ENCODE data around the gene RASGEF1B. TPM values are rescaled to one million over a fixed set of nuclear protein-coding genes. Genes with fewer than 3 reads are reported as not detected.

RASGEF1B gene
- total RNA-seq, 2 experiments from 2014 or later: 5.7 to 12.6 TPM

DNA sequence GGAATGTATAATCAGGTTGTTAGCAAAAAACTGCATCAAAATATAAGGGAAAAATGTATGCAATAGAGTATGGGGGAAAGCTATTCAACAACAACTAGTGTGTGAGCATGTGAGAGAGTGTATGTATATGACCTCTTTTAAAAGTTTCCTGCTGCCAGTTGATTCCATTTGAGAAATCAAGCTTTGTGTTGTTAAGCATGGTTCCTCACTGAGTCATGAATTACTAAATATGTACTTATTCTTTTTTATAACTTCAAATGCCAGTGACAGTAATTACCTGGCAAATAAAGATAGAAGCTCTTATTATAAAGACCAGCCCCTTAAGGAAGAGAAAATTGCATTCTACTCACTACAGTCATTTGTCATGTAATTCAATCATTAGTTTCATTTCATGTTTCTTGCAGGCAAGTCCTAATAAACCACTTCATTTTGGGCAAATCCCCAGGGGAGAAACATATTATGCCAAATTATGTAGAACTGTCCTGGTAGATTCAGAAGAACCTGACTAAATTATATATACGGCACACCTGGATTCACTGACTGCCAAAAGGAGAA is 19.2 kb downstream of the RASGEF1B start:
- Histone ChIP-seq H3K36me3 (ENCODE audit: insufficient read depth, low read length) (peaks cover 69% of the 10 kb centered on the region), H3K27ac (ENCODE audit: low read depth, low read length, poor library complexity, severe bottlenecking) (no peak overlapping the region), H3K4me1 (ENCODE audit: insufficient read depth, low read length, poor library complexity, severe bottlenecking) (no peaks in the 10 kb centered on the region), H3K79me2 (ENCODE audit: insufficient read depth, low read depth, low read length) (no peaks in the 10 kb centered on the region), H4K20me1 (ENCODE audit: insufficient read depth, low read length) (no peaks in the 10 kb centered on the region; the same call in 1 of the 2 replicates), H3K4me2 (ENCODE audit: low read length) (no peak overlapping the region), H3K9me2 (ENCODE audit: insufficient read depth, low read length) (no peaks in the 10 kb centered on the region), H3K9me3 (ENCODE audit: low read length) (no peaks in the 10 kb centered on the region), H2AFZ (ENCODE audit: low read length) (no peak overlapping the region), H3K4me3 (ENCODE audit: low read depth, low read length, poor library complexity, severe bottlenecking) (no peak overlapping the region)
- intact Hi-C loops (cut with micrococcal nuclease; ENCODE audit: unreplicated experiment): loop anchor here (10.0 kb wide), 1 partner anchor 642 kb away; no protein-coding TSS in a partner anchor
- CTCF ChIA-PET (ENCODE audit: unreplicated experiment): no interaction called here
- TF ChIP-seq EZH2phosphoT487 (IDR thresholded peaks at IDR 0.05; ENCODE audit: borderline replicate concordance, low read depth, low read length): no peak
- TF ChIP-seq, protein P1, sequence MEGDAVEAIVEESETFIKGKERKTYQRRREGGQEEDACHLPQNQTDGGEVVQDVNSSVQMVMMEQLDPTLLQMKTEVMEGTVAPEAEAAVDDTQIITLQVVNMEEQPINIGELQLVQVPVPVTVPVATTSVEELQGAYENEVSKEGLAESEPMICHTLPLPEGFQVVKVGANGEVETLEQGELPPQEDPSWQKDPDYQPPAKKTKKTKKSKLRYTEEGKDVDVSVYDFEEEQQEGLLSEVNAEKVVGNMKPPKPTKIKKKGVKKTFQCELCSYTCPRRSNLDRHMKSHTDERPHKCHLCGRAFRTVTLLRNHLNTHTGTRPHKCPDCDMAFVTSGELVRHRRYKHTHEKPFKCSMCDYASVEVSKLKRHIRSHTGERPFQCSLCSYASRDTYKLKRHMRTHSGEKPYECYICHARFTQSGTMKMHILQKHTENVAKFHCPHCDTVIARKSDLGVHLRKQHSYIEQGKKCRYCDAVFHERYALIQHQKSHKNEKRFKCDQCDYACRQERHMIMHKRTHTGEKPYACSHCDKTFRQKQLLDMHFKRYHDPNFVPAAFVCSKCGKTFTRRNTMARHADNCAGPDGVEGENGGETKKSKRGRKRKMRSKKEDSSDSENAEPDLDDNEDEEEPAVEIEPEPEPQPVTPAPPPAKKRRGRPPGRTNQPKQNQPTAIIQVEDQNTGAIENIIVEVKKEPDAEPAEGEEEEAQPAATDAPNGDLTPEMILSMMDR (conservative IDR thresholded peaks at IDR 0.05; ENCODE audit: low read length): no peak
- POLR2A ChIA-PET: interaction anchor here (1.2 kb wide), 1 partner anchor 25 kb away, joined by 3 read pairs; no protein-coding TSS in a partner anchor
- DNase-seq (ENCODE audit: low spot score): no peak
- BruUV-seq (replicated peaks): no TSS peak

DNA sequence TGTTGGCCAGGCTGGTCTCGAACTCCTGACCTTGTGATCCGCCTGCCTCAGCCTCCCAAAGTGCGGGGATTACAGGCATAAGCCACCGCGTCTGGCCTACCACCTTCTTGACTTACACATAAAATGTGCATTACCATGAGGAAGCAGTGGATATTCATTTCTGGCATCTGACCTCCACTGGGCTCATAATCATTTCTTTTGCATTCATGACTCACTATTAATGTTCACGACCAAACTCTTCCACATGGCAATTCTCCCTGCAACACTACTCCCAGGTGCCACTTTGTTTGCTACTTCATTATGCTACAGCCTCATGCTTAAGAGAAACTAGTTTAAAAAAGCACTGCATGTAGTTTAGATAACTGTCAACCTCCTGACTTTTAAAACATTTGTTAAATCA is 22.7 kb downstream of the RASGEF1B start:
- no peaks in the 10 kb centered on the region; the same call in 1 of the 2 replicates for H4K20me1 ChIP-seq (ENCODE audit: insufficient read depth, low read length)
- peaks cover 12% of the 10 kb centered on the region for H3K4me1 ChIP-seq (ENCODE audit: insufficient read depth, low read length, poor library complexity, severe bottlenecking)
- TF ChIP-seq, protein P1 (conservative IDR thresholded peaks at IDR 0.05; ENCODE audit: low read length): no peak
- no peak for TF ChIP-seq EZH2phosphoT487 (IDR thresholded peaks at IDR 0.05; ENCODE audit: borderline replicate concordance, low read depth, low read length)
- ChIA-PET POLR2A (no interaction called here), CTCF (ENCODE audit: unreplicated experiment) (no interaction called here)
- H3K4me3 ChIP-seq (ENCODE audit: low read depth, low read length, poor library complexity, severe bottlenecking): no peak overlapping the region
- peaks cover 2% of the 10 kb centered on the region for H3K9me3 ChIP-seq (ENCODE audit: low read length)
- H3K9me2 ChIP-seq (ENCODE audit: insufficient read depth, low read length): no peaks in the 10 kb centered on the region
- H3K4me2 ChIP-seq (ENCODE audit: low read length): no peak overlapping the region
- H3K27ac ChIP-seq (ENCODE audit: low read depth, low read length, poor library complexity, severe bottlenecking): no peak overlapping the region
- peaks cover 72% of the 10 kb centered on the region for H3K36me3 ChIP-seq (ENCODE audit: insufficient read depth, low read length)
- DNase-seq (ENCODE audit: low spot score): no peak
- BruUV-seq (replicated peaks): no TSS peak
- intact Hi-C loops (cut with micrococcal nuclease; ENCODE audit: unreplicated experiment): no loop called here
- H3K79me2 ChIP-seq (ENCODE audit: insufficient read depth, low read depth, low read length): no peaks in the 10 kb centered on the region
- no peak overlapping the region for H2AFZ ChIP-seq (ENCODE audit: low read length)

DNA sequence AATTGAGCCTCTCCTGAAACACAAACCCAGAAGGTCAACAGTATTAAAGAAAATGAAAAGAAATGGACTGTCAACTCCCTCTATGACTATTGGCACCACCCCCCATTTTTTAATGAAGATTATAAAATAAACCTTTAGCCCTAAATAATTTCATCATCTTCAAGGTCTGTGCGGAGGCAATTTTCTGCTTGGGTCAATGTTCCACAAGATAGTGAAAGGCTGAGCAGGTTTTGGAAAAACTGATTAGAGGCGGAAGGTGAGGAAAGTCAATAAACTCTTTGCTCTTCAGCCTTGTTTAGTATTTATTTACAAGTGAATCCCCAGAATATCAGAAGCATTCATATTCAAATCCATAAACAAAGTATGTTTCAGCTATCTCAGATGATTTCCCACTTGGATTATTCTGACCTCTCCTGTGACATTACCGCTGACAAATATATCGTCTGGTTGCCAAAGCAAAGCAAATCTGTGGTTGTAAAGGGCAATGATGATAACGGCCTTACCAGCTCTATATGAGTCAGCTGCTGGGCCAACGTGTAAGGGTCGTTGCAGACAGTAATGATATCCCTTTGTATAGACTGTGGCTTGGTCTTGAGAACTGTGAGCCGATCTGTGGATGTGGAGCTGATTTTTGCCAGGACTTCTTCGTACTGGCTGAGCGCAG is 24.0 kb downstream of the RASGEF1B start:
- H3K79me2 ChIP-seq (ENCODE audit: insufficient read depth, low read depth, low read length): no peaks in the 10 kb centered on the region
- no peak for DNase-seq (ENCODE audit: low spot score)
- no peak overlapping the region for H3K27ac ChIP-seq (ENCODE audit: low read depth, low read length, poor library complexity, severe bottlenecking)
- ChIA-PET CTCF (ENCODE audit: unreplicated experiment) (no interaction called here), POLR2A (interaction anchor here (0.6 to 1.6 kb wide), 3 partner anchors 11 to 388 kb away, joined by 3 to 5 read pairs (median 3); no protein-coding TSS in a partner anchor)
- H3K36me3 ChIP-seq (ENCODE audit: insufficient read depth, low read length): peaks cover 73% of the 10 kb centered on the region
- H3K4me1 ChIP-seq (ENCODE audit: insufficient read depth, low read length, poor library complexity, severe bottlenecking): peaks cover 12% of the 10 kb centered on the region
- intact Hi-C loops (cut with micrococcal nuclease; ENCODE audit: unreplicated experiment): no loop called here
- TF ChIP-seq, protein P1 (conservative IDR thresholded peaks at IDR 0.05; ENCODE audit: low read length): no peak
- TF ChIP-seq EZH2phosphoT487 (IDR thresholded peaks at IDR 0.05; ENCODE audit: borderline replicate concordance, low read depth, low read length): no peak
- H4K20me1 ChIP-seq (ENCODE audit: insufficient read depth, low read length): no peaks in the 10 kb centered on the region
- no peaks in the 10 kb centered on the region for H3K9me2 ChIP-seq (ENCODE audit: insufficient read depth, low read length)
- H3K4me2 ChIP-seq (ENCODE audit: low read length): no peak overlapping the region
- no TSS peak for BruUV-seq (replicated peaks)
- H2AFZ ChIP-seq (ENCODE audit: low read length): no peak overlapping the region
- H3K4me3 ChIP-seq (ENCODE audit: low read depth, low read length, poor library complexity, severe bottlenecking): no peak overlapping the region
- H3K9me3 ChIP-seq (ENCODE audit: low read length): peaks cover 10% of the 10 kb centered on the region

All from OCI-LY7 (cell line).